A549 (cell line): Measurements from ENCODE around the gene MOCOS. TPM values are rescaled to one million over a fixed set of nuclear protein-coding genes. Genes with fewer than 3 reads are reported as not detected.

Source experiments
- ATAC-seq, 2 experiments: fragments of 200-7000 bp in 1 of 2; fragments of >200 bp in 1 of 2; cut with Nextera tagmentation in 1 of 2; cut with Tn5 transposase in 1 of 2; 3 replicates each; pipeline versions ENCODE4 v1.8.0 to v1.9.1; 2018 to 2020; ENCODE audit warnings: mild to moderate bottlenecking in 1 of 2, moderate library complexity in 1 of 2
- CTCF ChIA-PET: fragments of 300-600 bp; sonication (Branson Sonifier 250); formaldehyde crosslinking; extraction: SDS; loops from one replicate; lab custom pipeline; 2021; ENCODE audit warnings: antibody characterized with exemption, inconsistent platforms; lab: Yijun Ruan, JAX
- POLR2A ChIA-PET: fragments of 350-600 bp; formaldehyde crosslinking; extraction: SDS; loops from one replicate; lab custom pipeline; 2021; ENCODE audit warnings: antibody characterized with exemption, inconsistent platforms; lab: Yijun Ruan, JAX
- DNase-seq, 2 experiments: peaks; one replicate each; pipeline versions ENCODE4 v3.0.0 to v3.0.0-alpha.2; 2011 to 2016; ENCODE audit warnings: low read depth in 1 of 2, low spot score in 1 of 2
- FAIRE-seq: peaks from 2 replicates; lab custom pipeline; 2011; peaks lifted over from hg19 to GRCh38; lab: Jason Lieb, UNC
- H3K27ac ChIP-seq, 2 experiments: fragments of >200 bp; sonication (Bioruptor Twin); formaldehyde crosslinking; 3 replicates each; pipeline ENCODE4 v1.5.1; 2016 to 2017
- H3K4me1 ChIP-seq: fragments of >200 bp; sonication (Bioruptor Twin); formaldehyde crosslinking; 3 replicates; pipeline ENCODE4 v1.6.1; 2016
- H3K4me2 ChIP-seq: fragments of >200 bp; sonication (Bioruptor Twin); formaldehyde crosslinking; 3 replicates; pipeline ENCODE4 v1.6.1; 2016
- H3K4me3 ChIP-seq: fragments of >200 bp; sonication (Bioruptor Twin); formaldehyde crosslinking; 3 replicates; pipeline ENCODE4 v1.5.1; 2016
- H3K9me3 ChIP-seq: fragments of >200 bp; sonication (Bioruptor Twin); formaldehyde crosslinking; 3 replicates; pipeline ENCODE4 v1.6.1; 2016
- ATOH8 ChIP-seq: fragments of 250-450 bp; sonication (Bioruptor Pico); IDR thresholded peaks from 2 replicates; pipeline ENCODE4 v1.5.0; 2020; ENCODE audit warnings: low read depth, mild to moderate bottlenecking, moderate library complexity
- BHLHE40 ChIP-seq: IDR thresholded peaks from 2 replicates; pipeline ENCODE4 v1.6.1; 2012; ENCODE audit warnings: low read depth, low read length, inconsistent platforms
- CBX8 ChIP-seq: fragments of 200-600 bp; sonication (generic); IDR thresholded peaks from 2 replicates; pipeline ENCODE4 v1.6.1; 2016
- CEBPB ChIP-seq, 2 experiments: fragments of >200 bp in 1 of 2; sonication (Bioruptor Twin) in 1 of 2; formaldehyde crosslinking in 1 of 2; IDR thresholded peaks; 2 replicates each; pipeline ENCODE4 v1.6.1; 2012 to 2016
- CHD2 ChIP-seq: fragments of 150-350 bp; IDR thresholded peaks from 2 replicates; pipeline ENCODE4 v1.6.1; 2014; ENCODE audit warnings: low read length; ENCODE audit not compliant: partially characterized antibody
- CHD4 ChIP-seq: fragments of 200-600 bp; sonication (generic); IDR thresholded peaks from 2 replicates; pipeline ENCODE4 v1.6.1; 2016; ENCODE audit warnings: antibody characterized with exemption, mild to moderate bottlenecking, borderline replicate concordance
- E2F6 ChIP-seq: IDR thresholded peaks from 2 replicates; pipeline ENCODE4 v1.6.1; 2012; ENCODE audit warnings: low read depth, borderline replicate concordance
- EHMT2 ChIP-seq: fragments of 200-600 bp; sonication (generic); IDR thresholded peaks from 2 replicates; pipeline ENCODE4 v1.6.1; 2016; ENCODE audit warnings: antibody characterized with exemption, low read depth, mild to moderate bottlenecking, moderate library complexity
- EP300 ChIP-seq, 2 experiments: fragments of >200 bp; sonication (Bioruptor Twin); formaldehyde crosslinking; IDR thresholded peaks; 2 replicates in 1 of 2; 3 replicates in 1 of 2; pipeline ENCODE4 v1.6.1; 2016 to 2017
- ESRRA ChIP-seq: fragments of 150-350 bp; IDR thresholded peaks from 2 replicates; pipeline ENCODE4 v1.6.1; 2014; ENCODE audit warnings: mild to moderate bottlenecking, low read length, borderline replicate concordance
- FOSB ChIP-seq: fragments of 250-450 bp; sonication (Bioruptor Pico); IDR thresholded peaks from 2 replicates; pipeline ENCODE4 v1.5.0; 2020; ENCODE audit warnings: mild to moderate bottlenecking, moderate library complexity
- FOSL2 ChIP-seq, 2 experiments: fragments of 450-650 bp in 1 of 2; fragments of >200 bp in 1 of 2; sonication (Bioruptor Twin) in 1 of 2; formaldehyde crosslinking; IDR thresholded peaks; 2 replicates each; pipeline versions ENCODE4 v1.5.0 to v1.6.1; 2016 to 2020; ENCODE audit warnings: mild to moderate bottlenecking in 1 of 2, moderate library complexity in 1 of 2
- FOXS1 ChIP-seq: fragments of 250-450 bp; sonication (Bioruptor Pico); IDR thresholded peaks from 2 replicates; pipeline ENCODE4 v1.5.0; 2020; ENCODE audit warnings: mild to moderate bottlenecking, moderate library complexity
- HMGXB4 ChIP-seq: fragments of 250-450 bp; sonication (Bioruptor Pico); IDR thresholded peaks from 2 replicates; pipeline ENCODE4 v1.5.0; 2021; ENCODE audit warnings: mild to moderate bottlenecking, moderate library complexity, borderline replicate concordance
- HOXA7 ChIP-seq: fragments of 250-450 bp; sonication (Bioruptor Pico); IDR thresholded peaks from 2 replicates; pipeline ENCODE4 v1.5.0; 2020; ENCODE audit warnings: mild to moderate bottlenecking, moderate library complexity
- HOXB13 ChIP-seq: fragments of 250-450 bp; sonication (Bioruptor Pico); IDR thresholded peaks from 2 replicates; pipeline ENCODE4 v1.5.0; 2020; ENCODE audit warnings: low read depth, mild to moderate bottlenecking, moderate library complexity
- HOXB5 ChIP-seq: fragments of 250-450 bp; sonication (Bioruptor Pico); IDR thresholded peaks from 2 replicates; pipeline ENCODE4 v1.5.0; 2020; ENCODE audit warnings: mild to moderate bottlenecking, moderate library complexity
- JUN ChIP-seq, 2 experiments: fragments of >200 bp; sonication (Bioruptor Twin); formaldehyde crosslinking; IDR thresholded peaks; 2 replicates in 1 of 2; 3 replicates in 1 of 2; pipeline ENCODE4 v1.6.1; 2016 to 2017
- JUNB ChIP-seq: fragments of >200 bp; sonication (Bioruptor Twin); formaldehyde crosslinking; IDR thresholded peaks from 2 replicates; pipeline ENCODE4 v1.6.1; 2016
- KDM1A ChIP-seq: fragments of 200-600 bp; sonication (generic); IDR thresholded peaks from 2 replicates; pipeline ENCODE4 v1.6.1; 2016; ENCODE audit warnings: low read depth, mild to moderate bottlenecking
- MAFK ChIP-seq: fragments of 450-650 bp; IDR thresholded peaks from 2 replicates; pipeline ENCODE4 v1.6.1; 2014; ENCODE audit not compliant: partially characterized antibody
- MAX ChIP-seq: IDR thresholded peaks from 2 replicates; pipeline ENCODE4 v1.6.1; 2012
- MYC ChIP-seq: IDR thresholded peaks from 2 replicates; pipeline ENCODE4 v1.6.1; 2012; ENCODE audit warnings: mild to moderate bottlenecking, inconsistent platforms, low read length, improper control_type of control experiment, borderline replicate concordance
- NR3C1 ChIP-seq: fragments of >200 bp; sonication (Bioruptor Twin); formaldehyde crosslinking; IDR thresholded peaks from 3 replicates; pipeline ENCODE4 v1.6.1; 2017
- POLR2A ChIP-seq: IDR thresholded peaks from 2 replicates; pipeline ENCODE4 v1.6.1; 2012; ENCODE audit warnings: mild to moderate bottlenecking, low read length
- POLR2AphosphoS2 ChIP-seq: conservative IDR thresholded peaks from 2 replicates; pipeline ENCODE4 v1.6.1; 2012; ENCODE audit warnings: low read length, improper control_type of control experiment, inconsistent platforms
- REST ChIP-seq: fragments of 200-600 bp; sonication (generic); IDR thresholded peaks from 2 replicates; pipeline ENCODE4 v1.6.1; 2016; ENCODE audit warnings: antibody characterized with exemption, mild to moderate bottlenecking, moderate library complexity
- RFX5 ChIP-seq: fragments of 450-650 bp; IDR thresholded peaks from 2 replicates; pipeline ENCODE4 v1.7.1; 2014; ENCODE audit warnings: antibody characterized with exemption, mild to moderate bottlenecking, moderate library complexity
- SREBF2 ChIP-seq: fragments of 450-650 bp; IDR thresholded peaks from 2 replicates; pipeline ENCODE4 v1.6.1; 2014; ENCODE audit warnings: mild to moderate bottlenecking, moderate library complexity
- TFCP2L1 ChIP-seq: fragments of 250-450 bp; sonication (Bioruptor Pico); IDR thresholded peaks from 2 replicates; pipeline ENCODE4 v1.5.0; 2021; ENCODE audit warnings: mild to moderate bottlenecking
- USF2 ChIP-seq: fragments of 450-650 bp; IDR thresholded peaks from 2 replicates; pipeline ENCODE4 v1.6.1; 2014; ENCODE audit warnings: antibody characterized with exemption
- ZC3H11A ChIP-seq: fragments of 450-650 bp; IDR thresholded peaks from 2 replicates; pipeline ENCODE4 v1.6.1; 2014; ENCODE audit warnings: antibody characterized with exemption, mild to moderate bottlenecking
- WGBS: methylation state at CpG from one replicate; pipeline ENCODE4 v1.1.6; 2017; ENCODE audit errors: missing lambda C conversion rate; 5-methylcytosine and 5-hydroxymethylcytosine counted together
- polyA plus RNA-seq, 4 experiments: library from polyadenylated mRNA; depleted of rRNA in 3 of 4; stranded (reverse); fragments of >200 nt; fragmentation: RNase III in 1 of 4; extraction: RNeasy Plus Mini Kit Qiagen cat#74134 plus additional on column Dnase treatment in 1 of 4; gene quantifications; 2 replicates in 3 of 4; 3 replicates in 1 of 4; pipeline ENCODE4 v1.2.3, GENCODE V29; 2011 to 2017

MOCOS gene
- polyA plus RNA-seq, 2 of the 4 experiments (the other 2 are of a cell fraction): 2.7 to 8.1 TPM

GRCh38 chr18:36302676-36303075 lies 115.4 kb downstream of the MOCOS start:
- H3K4me2 ChIP-seq: no peak overlapping the region
- FAIRE-seq (no peak), ATAC-seq (no peak), DNase-seq (no peak)
- no peak overlapping the region for H3K4me3 ChIP-seq
- ChIA-PET CTCF (interaction anchor here (0.7 to 1.1 kb wide), 2 partner anchors 11 to 18 kb away, joined by 3 read pairs; no protein-coding TSS in a partner anchor), POLR2A (no interaction called here)
- 51% methylated on average over 2 of the region's 2 CpGs for WGBS
- H3K4me1 ChIP-seq: no peaks in the 10 kb centered on the region
- TF ChIP-seq POLR2AphosphoS2 (no peak), ATOH8 (CRISPR knock-in tag) (no peak), NR3C1 (no peak), POLR2A (no peak), ZC3H11A (no peak), REST (no peak), E2F6 (no peak), CHD2 (no peak), JUNB (no peak), TFCP2L1 (no peak), CHD4 (no peak), HOXB5 (CRISPR knock-in tag) (no peak), FOXS1 (no peak), HOXB13 (CRISPR knock-in tag) (no peak), USF2 (no peak), HOXA7 (no peak), FOSB (CRISPR knock-in tag) (no peak), CBX8 (no peak), EP300 (IDR thresholded peaks at IDR 0.05) (no peak), BHLHE40 (no peak)
- no peak overlapping the region for H3K27ac ChIP-seq
- H3K9me3 ChIP-seq: no peaks in the 10 kb centered on the region

GRCh38 chr18:36303211-36303844 lies 116.0 kb downstream of the MOCOS start:
- no peaks in the 10 kb centered on the region for H3K9me3 ChIP-seq
- ATAC-seq: no peak
- H3K4me3 ChIP-seq: no peak overlapping the region
- 27% methylated on average over 5 of the region's 6 CpGs for WGBS
- H3K4me1 ChIP-seq: no peaks in the 10 kb centered on the region
- FAIRE-seq: no peak
- ChIA-PET CTCF (interaction anchor here (1.1 kb wide), 1 partner anchor 19 kb away, joined by 3 read pairs; no protein-coding TSS in a partner anchor), POLR2A (no interaction called here)
- no peak for DNase-seq
- no peak overlapping the region for H3K4me2 ChIP-seq
- no peak overlapping the region for H3K27ac ChIP-seq
- TF ChIP-seq CEBPB (IDR thresholded peaks at IDR 0.05): no peak
- TF ChIP-seq HOXB5 (CRISPR knock-in tag): no peak
- no peak for TF ChIP-seq MAFK
- TF ChIP-seq MYC: no peak
- no peak for TF ChIP-seq KDM1A
- no peak for TF ChIP-seq EHMT2
- no peak for TF ChIP-seq MAX
- TF ChIP-seq FOSB (CRISPR knock-in tag): no peak
- no peak for TF ChIP-seq SREBF2
- TF ChIP-seq FOSL2 (IDR thresholded peaks at IDR 0.05): no peak
- no peak for TF ChIP-seq FOSL2 (CRISPR knock-in tag; IDR thresholded peaks at IDR 0.05)
- no peak for TF ChIP-seq JUN (IDR thresholded peaks at IDR 0.05)
- TF ChIP-seq HOXA7: no peak
- TF ChIP-seq CHD2: no peak
- no peak for TF ChIP-seq HMGXB4 (CRISPR knock-in tag)
- TF ChIP-seq RFX5: no peak
- no peak for TF ChIP-seq ESRRA
